ENCODE data around the gene LUC7L.
"Not testable (repeated sequence)": the region's sequence is repeated elsewhere in the genome, so short reads cannot be mapped to it uniquely, and the experiment has no call there.

LUC7L gene

GRCh38 chr16:164134-164823, 65.0 kb downstream of the LUC7L start:
- DNase-seq = not testable (repeated sequence)

GRCh38 chr16:163696-164095, 65.6 kb downstream of the LUC7L start:
- not testable (repeated sequence) for DNase-seq

- not testable (repeated sequence) for DNase-seq
Measured at GRCh38 chr16:163139-163538, 66.1 kb downstream of the LUC7L start.

- no peak for DNase-seq
Measured at GRCh38 chr16:162271-162991, 66.8 kb downstream of the LUC7L start.

GRCh38 chr16:160691-161190, 68.5 kb downstream of the LUC7L start:
- no peak for DNase-seq

- DNase-seq = not testable (repeated sequence)
Measured at GRCh38 chr16:160242-160641, 69.0 kb downstream of the LUC7L start.

- DNase-seq = no peak
Measured at GRCh38 chr16:159136-159849, 70.0 kb downstream of the LUC7L start.

- DNase-seq = no peak
Measured at GRCh38 chr16:155031-155398, 74.2 kb downstream of the LUC7L start.

GRCh38 chr16:154217-155030, 74.8 kb downstream of the LUC7L start:
- DNase-seq = no peak

GRCh38 chr16:153550-154216, 75.6 kb downstream of the LUC7L start:
- DNase-seq = not testable (repeated sequence)

- DNase-seq = not testable (repeated sequence)
Measured at GRCh38 chr16:153129-153521, 76.1 kb downstream of the LUC7L start.

- no peak for DNase-seq
Measured at GRCh38 chr16:152141-153128, 76.8 kb downstream of the LUC7L start, which contains the start of gene HBZ. TSS of gene HBZ (plus strand) at chr16:152644. CDS start at chr16:152910, 266 bp downstream.

- no peak for DNase-seq
Measured at GRCh38 chr16:149024-149660, 80.1 kb downstream of the LUC7L start.

- DNase-seq = no peak
Measured at GRCh38 chr16:146646-147045, 82.6 kb downstream of the LUC7L start.

- DNase-seq = no peak
Measured at GRCh38 chr16:144797-145252, 84.4 kb downstream of the LUC7L start.

GRCh38 chr16:143456-143855, 85.8 kb downstream of the LUC7L start:
- DNase-seq = no peak

- no peak for DNase-seq
Measured at GRCh38 chr16:143047-143446, 86.2 kb downstream of the LUC7L start.

GRCh38 chr16:142405-142967, 86.8 kb downstream of the LUC7L start:
- no peak for DNase-seq

GRCh38 chr16:140175-140857, 88.9 kb downstream of the LUC7L start:
- no peak for DNase-seq

All from NCI-H2029 (cell line).